Right hindlimb (tissue), 1 donor: ENCODE results near the gene ITIH4.

Source experiments
- DNase-seq: peaks from one replicate; pipeline ENCODE4 v3.0.0-alpha.2; 2018

ITIH4 gene

GRCh38 chr3:52829906-52830463, 487 bp downstream of the ITIH4 start:
- no peak for DNase-seq

- DNase-seq, result no peak
Observed at GRCh38 chr3:52829482-52829881, 990 bp downstream of the ITIH4 start.

- DNase-seq, result no peak
Observed at GRCh38 chr3:52827866-52828376, 2.6 kb downstream of the ITIH4 start.

GRCh38 chr3:52827441-52827840, 3.0 kb downstream of the ITIH4 start:
- DNase-seq, result no peak

GRCh38 chr3:52824037-52824436, 6.4 kb downstream of the ITIH4 start:
- DNase-seq, result no peak

- no peak for DNase-seq
Observed at GRCh38 chr3:52822363-52822762, 8.1 kb downstream of the ITIH4 start.

GRCh38 chr3:52820736-52821135, 9.7 kb downstream of the ITIH4 start:
- DNase-seq, result no peak

- no peak for DNase-seq
Observed at GRCh38 chr3:52819936-52820335, 10.5 kb downstream of the ITIH4 start.

GRCh38 chr3:52817860-52818259, 12.6 kb downstream of the ITIH4 start:
- DNase-seq, result no peak

- no peak for DNase-seq
Observed at GRCh38 chr3:52817221-52817620, 13.3 kb downstream of the ITIH4 start.

GRCh38 chr3:52816654-52817053, 13.8 kb downstream of the ITIH4 start:
- DNase-seq, result no peak

GRCh38 chr3:52816199-52816598, 14.3 kb downstream of the ITIH4 start:
- no peak for DNase-seq

GRCh38 chr3:52813810-52814209, 16.7 kb downstream of the ITIH4 start:
- no peak for DNase-seq

GRCh38 chr3:52811452-52812011, 18.9 kb downstream of the ITIH4 start:
- no peak for DNase-seq

GRCh38 chr3:52810923-52811322, 19.5 kb downstream of the ITIH4 start:
- DNase-seq, result no peak

- no peak for DNase-seq
Observed at GRCh38 chr3:52809662-52810377, 20.7 kb downstream of the ITIH4 start.

GRCh38 chr3:52809149-52809548, 21.3 kb downstream of the ITIH4 start:
- no peak for DNase-seq

GRCh38 chr3:52805270-52806039, 25.0 kb downstream of the ITIH4 start:
- no peak for DNase-seq

GRCh38 chr3:52801839-52802238, 28.6 kb downstream of the ITIH4 start:
- DNase-seq, result no peak

- DNase-seq, result no peak
Observed at GRCh38 chr3:52800079-52800478, 30.4 kb downstream of the ITIH4 start.

GRCh38 chr3:52798978-52799476, 31.4 kb downstream of the ITIH4 start:
- DNase-seq, result no peak

GRCh38 chr3:52798376-52798977, 32.0 kb downstream of the ITIH4 start:
- no peak for DNase-seq

- no peak for DNase-seq
Observed at GRCh38 chr3:52796411-52796810, 34.1 kb downstream of the ITIH4 start.
